Lung (tissue), 12 donors: ENCODE measurements around the gene TMEM14A. TPM values are rescaled to one million over a fixed set of nuclear protein-coding genes. Genes with fewer than 3 reads are reported as not detected.
"Not testable (repeated sequence)": the region's sequence is repeated elsewhere in the genome, so short reads cannot be mapped to it uniquely, and the experiment has no call there.

Experiments
- ATAC-seq: fragments of 200-7000 bp; cut with Tn5 transposase; one replicate; pipeline ENCODE4 v1.9.1; 2020; ENCODE audit warnings: moderate number of reproducible peaks; ENCODE audit not compliant: insufficient read depth, low FRiP score
- DNase-seq, 3 donors: peaks; one replicate each; pipeline ENCODE4 v3.0.0-alpha.2; 2013 to 2017
- H3K27ac ChIP-seq, 2 donors: one replicate each; pipeline ENCODE4 v1.5.1; 2013; ENCODE audit warnings: mild to moderate bottlenecking in 2 of 2, moderate library complexity in 2 of 2, control low read depth in 1 of 2, inconsistent platforms in 1 of 2, low read depth in 1 of 2, low read length in 1 of 2
- H3K27me3 ChIP-seq, 3 donors: one replicate each; pipeline ENCODE4 v1.5.1; 2013; ENCODE audit warnings: low read length in 2 of 3; ENCODE audit not compliant: control insufficient read depth in 3 of 3, insufficient read depth in 3 of 3
- H3K36me3 ChIP-seq, 4 donors: one replicate each; pipeline ENCODE4 v1.5.1; 2013; ENCODE audit warnings: low read length in 4 of 4, mild to moderate bottlenecking in 1 of 4, moderate library complexity in 1 of 4; ENCODE audit not compliant: control insufficient read depth in 4 of 4, insufficient read depth in 4 of 4
- H3K4me1 ChIP-seq, 5 donors: one replicate each; pipeline ENCODE4 v1.5.1; 2013; ENCODE audit warnings: low read length in 5 of 5, mild to moderate bottlenecking in 2 of 5, moderate library complexity in 1 of 5; ENCODE audit not compliant: control insufficient read depth in 5 of 5, insufficient read depth in 5 of 5
- H3K4me3 ChIP-seq: one replicate; pipeline ENCODE4 v1.5.1; 2013; ENCODE audit warnings: mild to moderate bottlenecking, control low read depth, moderate library complexity
- H3K9ac ChIP-seq, 2 donors: one replicate each; pipeline ENCODE4 v1.5.1; 2013; ENCODE audit warnings: low read length in 2 of 2, control low read depth in 1 of 2; ENCODE audit not compliant: insufficient read depth in 1 of 2
- H3K9me3 ChIP-seq, 4 donors: one replicate each; pipeline ENCODE4 v1.5.1; 2013; ENCODE audit warnings: low read length in 3 of 4, mild to moderate bottlenecking in 1 of 4, moderate library complexity in 1 of 4; ENCODE audit not compliant: control insufficient read depth in 4 of 4, insufficient read depth in 3 of 4
- WGBS, 2 donors: extraction: QIAGEN DNeasy Blood & Tissue Kit; methylation state at CpG; one replicate each; pipeline ENCODE4 v1.1.7; 2013; 5-methylcytosine and 5-hydroxymethylcytosine counted together
- polyA plus RNA-seq, 2 donors: library from polyadenylated mRNA; stranded (reverse); fragments of 200-250 nt; gene quantifications; one replicate each; pipeline ENCODE4 v1.2.1, GENCODE V29; 2013
- total RNA-seq, 2 donors: library from RNA; depleted of rRNA in 1 of 2; stranded (reverse); fragments of >200 nt in 1 of 2; gene quantifications; one replicate each; pipeline ENCODE4 v1.2.1, GENCODE V29; 2014 to 2021
- TF ChIP-seq, protein P1 (sequence below): IDR thresholded peaks from 2 replicates; pipeline ENCODE4 v1.5.1; 2012; ENCODE audit warnings: mild to moderate bottlenecking; ENCODE audit errors: control extremely low read depth, extremely low read depth
- donor health status: control.
- donor health status: control.
- donor health status: Bipolar disorder and iron deficiency.
- donor health status: healthy.
- donor health status: DM: yes; HTN: yes; CAD: no.

TMEM14A gene
- total and polyA plus RNA-seq, 4 donors, result 14.0 to 18.5 (median 17.5) TPM

DNA sequence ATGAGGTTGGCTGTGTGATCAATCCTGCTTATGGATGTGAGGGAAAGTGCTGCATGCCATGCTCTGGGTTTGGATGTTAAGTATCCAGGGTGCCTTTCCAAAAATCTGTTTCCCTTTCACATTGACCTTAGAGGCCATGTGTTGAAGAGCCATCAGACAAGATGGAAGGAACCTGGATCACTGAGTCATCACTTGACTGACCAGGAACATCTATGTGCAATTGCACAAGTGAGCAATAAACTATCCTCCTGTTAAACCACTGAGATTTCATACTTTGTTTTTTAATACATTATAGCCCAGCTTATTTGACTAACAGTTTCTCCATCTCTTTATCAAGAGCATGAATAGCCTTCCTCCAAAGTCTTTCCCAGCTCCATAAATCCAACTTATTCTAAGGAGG, 17.8 kb upstream of the TMEM14A start:
- TF ChIP-seq, protein P1, sequence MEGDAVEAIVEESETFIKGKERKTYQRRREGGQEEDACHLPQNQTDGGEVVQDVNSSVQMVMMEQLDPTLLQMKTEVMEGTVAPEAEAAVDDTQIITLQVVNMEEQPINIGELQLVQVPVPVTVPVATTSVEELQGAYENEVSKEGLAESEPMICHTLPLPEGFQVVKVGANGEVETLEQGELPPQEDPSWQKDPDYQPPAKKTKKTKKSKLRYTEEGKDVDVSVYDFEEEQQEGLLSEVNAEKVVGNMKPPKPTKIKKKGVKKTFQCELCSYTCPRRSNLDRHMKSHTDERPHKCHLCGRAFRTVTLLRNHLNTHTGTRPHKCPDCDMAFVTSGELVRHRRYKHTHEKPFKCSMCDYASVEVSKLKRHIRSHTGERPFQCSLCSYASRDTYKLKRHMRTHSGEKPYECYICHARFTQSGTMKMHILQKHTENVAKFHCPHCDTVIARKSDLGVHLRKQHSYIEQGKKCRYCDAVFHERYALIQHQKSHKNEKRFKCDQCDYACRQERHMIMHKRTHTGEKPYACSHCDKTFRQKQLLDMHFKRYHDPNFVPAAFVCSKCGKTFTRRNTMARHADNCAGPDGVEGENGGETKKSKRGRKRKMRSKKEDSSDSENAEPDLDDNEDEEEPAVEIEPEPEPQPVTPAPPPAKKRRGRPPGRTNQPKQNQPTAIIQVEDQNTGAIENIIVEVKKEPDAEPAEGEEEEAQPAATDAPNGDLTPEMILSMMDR, result no peak
- DNase-seq (no peak), ATAC-seq (no peak)
- Histone ChIP-seq H3K9ac (no peak overlapping the region), H3K27ac (no peak overlapping the region), H3K4me1 (peaks cover 0 to 23% (median 0%) of the 10 kb centered on the region in 5 donors), H3K36me3 (no peaks in the 10 kb centered on the region), H3K27me3 (no peaks in the 10 kb centered on the region), H3K4me3 (no peak overlapping the region), H3K9me3 (no peaks in the 10 kb centered on the region)

DNA sequence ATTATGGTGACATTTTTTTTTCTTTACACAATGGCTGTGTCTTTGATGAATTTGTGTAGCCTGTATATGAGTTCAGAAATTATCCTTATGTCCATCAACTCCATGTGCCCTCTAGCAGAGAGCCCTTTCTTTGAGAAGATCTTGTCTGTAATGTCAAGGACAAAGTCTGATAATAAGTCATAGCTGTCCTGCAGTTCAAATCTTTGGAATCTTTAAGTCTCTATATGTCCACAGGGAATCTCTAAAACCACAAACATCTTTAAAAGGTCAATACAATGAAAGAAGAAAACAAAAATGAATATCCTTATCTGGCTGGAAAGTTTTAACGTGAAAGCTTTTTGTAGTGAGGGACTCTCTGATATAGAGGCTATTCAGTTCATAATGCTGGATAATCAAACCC, 16.9 kb upstream of the TMEM14A start:
- Histone ChIP-seq H3K27ac (no peak overlapping the region), H3K4me1 (peaks cover 0 to 18% (median 0%) of the 10 kb centered on the region in 5 donors), H3K9ac (no peak overlapping the region), H3K36me3 (no peaks in the 10 kb centered on the region), H3K27me3 (no peaks in the 10 kb centered on the region), H3K9me3 (no peaks in the 10 kb centered on the region), H3K4me3 (no peak overlapping the region)
- 95 to 96% methylated on average over 1 of the region's 1 CpG for WGBS, 2 donors
- ATAC-seq (no peak), DNase-seq (no peak)
- TF ChIP-seq, protein P1, result no peak

DNA sequence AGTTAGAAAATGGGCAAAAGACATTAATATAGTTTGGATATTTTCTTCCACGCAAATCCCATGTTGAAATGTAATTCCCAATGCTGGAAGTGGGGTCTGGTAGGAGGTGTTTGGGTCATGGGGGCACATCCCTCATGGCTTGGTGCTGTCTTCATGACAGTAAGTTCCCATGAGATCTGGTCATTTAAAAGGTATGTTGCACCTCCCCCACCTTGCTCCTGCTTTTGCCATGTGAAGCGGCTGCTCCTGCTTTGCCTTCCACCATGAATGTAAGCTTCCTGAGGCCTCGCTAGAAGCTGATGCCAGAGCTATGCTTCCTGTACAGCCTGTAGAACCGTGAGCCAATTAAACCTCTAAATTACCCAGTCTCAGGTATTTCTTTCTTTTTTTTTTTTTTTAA, 16.3 kb upstream of the TMEM14A start:
- TF ChIP-seq, protein P1, result no peak
- Histone ChIP-seq H3K27me3 (no peaks in the 10 kb centered on the region), H3K4me3 (no peak overlapping the region), H3K9me3 (no peaks in the 10 kb centered on the region), H3K9ac (no peak overlapping the region), H3K4me1 (peaks cover 0 to 12% (median 0%) of the 10 kb centered on the region in 5 donors), H3K27ac (no peak overlapping the region), H3K36me3 (no peaks in the 10 kb centered on the region)
- DNase-seq (no peak), ATAC-seq (no peak)
- 91 to 94% methylated on average over 4 of the region's 4 CpGs for WGBS, 2 donors

DNA sequence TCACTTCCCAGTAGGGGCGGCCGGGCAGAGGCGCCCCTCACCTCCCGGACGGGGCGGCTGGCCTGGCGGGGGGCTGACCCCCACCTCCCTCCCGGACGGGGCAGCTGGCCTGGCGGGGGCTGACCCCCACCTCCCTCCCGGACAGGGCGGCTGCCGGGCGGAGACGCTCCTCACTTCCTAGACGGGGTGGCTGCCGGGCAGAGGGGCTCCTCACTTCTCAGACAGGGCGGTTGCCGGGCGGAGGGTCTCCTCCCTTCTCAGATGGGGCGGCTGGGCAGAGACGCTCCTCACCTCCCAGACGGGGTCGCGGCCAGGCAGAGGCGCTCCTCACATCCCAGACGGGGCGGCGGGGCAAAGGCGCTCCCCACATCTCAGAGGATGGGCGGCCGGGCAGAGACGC, 15.0 kb upstream of the TMEM14A start:
- H3K9ac ChIP-seq, H3K4me3 ChIP-seq, ATAC-seq, H3K27ac ChIP-seq, H3K9me3 ChIP-seq, H3K36me3 ChIP-seq, H3K4me1 ChIP-seq, DNase-seq, H3K27me3 ChIP-seq: not testable (repeated sequence)
- 97 to 99% methylated on average over 13 to 30 of the region's 33 CpGs for WGBS, 2 donors
